ENCODE results near the gene AUTS2. TPM values are rescaled to one million over a fixed set of nuclear protein-coding genes. Genes with fewer than 3 reads are reported as not detected.

AUTS2 gene
- total and polyA plus RNA-seq, 2 of the 8 experiments (the other 6 are each of a cell fraction or from before 2014, with no cell fraction given), result 25.9 to 101 TPM

DNA sequence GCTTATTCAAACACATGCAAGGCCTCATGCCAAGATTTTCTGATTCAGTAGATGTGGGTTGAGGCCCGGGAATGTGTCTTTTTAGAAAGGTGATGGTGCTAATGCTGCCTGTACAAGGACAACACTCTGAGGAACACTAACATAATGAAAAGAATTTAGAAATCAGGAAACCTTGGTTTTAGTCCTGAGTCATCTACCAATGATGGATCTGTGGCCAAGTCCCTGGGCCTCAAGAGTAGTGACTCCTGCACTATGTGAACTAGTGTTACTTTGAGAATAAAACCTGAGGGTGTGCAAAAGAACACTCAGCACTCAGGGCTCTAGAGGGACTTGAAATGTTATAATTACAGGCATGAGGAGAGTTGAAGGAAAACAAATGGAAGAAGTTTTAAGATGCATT is 792.0 kb downstream of the AUTS2 start:
- Histone ChIP-seq H3K18ac (ENCODE audit: extremely low read depth, low read length) (no peak overlapping the region), H2BK5ac (ENCODE audit: low read depth, low read length) (no peak overlapping the region), H2BK15ac (ENCODE audit: low read length) (no peak overlapping the region), H3K27me3 (replicated peaks in 1 of 4; ENCODE audit: control insufficient read depth in 3 of 4, extremely low read depth in 1 of 4, insufficient read depth in 3 of 4, low read length in 3 of 4) (no peaks in the 10 kb centered on the region; a peak in 1 of 7 replicates), H2BK12ac (ENCODE audit: low read depth, low read length) (no peak overlapping the region), H3K9me3 (ENCODE audit: insufficient read depth in 2 of 2, low read depth in 1 of 2, low read length in 1 of 2) (no peaks in the 10 kb centered on the region), H4K20me1 (replicated peaks in 1 of 2; ENCODE audit: control insufficient read depth in 1 of 2, insufficient read depth in 2 of 2, low read length in 2 of 2) (no peaks in the 10 kb centered on the region), H2AK5ac (ENCODE audit: low read depth, low read length) (no peak overlapping the region), H3K4me3 (ENCODE audit: extremely low read depth in 1 of 4, insufficient read depth in 2 of 4, low read depth in 3 of 4, low read length in 4 of 4) (no peak overlapping the region), H3K9ac (replicated peaks in 1 of 4; ENCODE audit: extremely low read depth in 1 of 4, low read depth in 3 of 4, low read length in 3 of 4) (no peak overlapping the region), H3K4ac (replicated peaks; ENCODE audit: insufficient read length, low read depth, low read length) (no peak overlapping the region), H3K14ac (ENCODE audit: insufficient read length) (no peak overlapping the region), H3K56ac (replicated peaks; ENCODE audit: insufficient read length, low read depth, low read length) (no peak overlapping the region), H3K36me3 (ENCODE audit: control insufficient read depth in 2 of 4, insufficient read depth in 4 of 4, low read length in 3 of 4) (no peaks in the 10 kb centered on the region), H2BK120ac (replicated peaks; ENCODE audit: low read depth, low read length) (no peak overlapping the region), H3K23me2 (ENCODE audit: low read depth, low read length) (no peaks in the 10 kb centered on the region), H3K4me1 (replicated peaks in 1 of 4; ENCODE audit: control insufficient read depth in 3 of 4, insufficient read depth in 4 of 4, low read length in 3 of 4) (peaks cover 0 to 7% (median 2%) of the 10 kb centered on the region in 4 experiments; a peak in 1 of 7 replicates), H4K5ac (ENCODE audit: insufficient read length, low read depth, low read length) (no peak overlapping the region), H3K27ac (ENCODE audit: low read depth, low read length) (no peak overlapping the region), H3K4me2 (ENCODE audit: insufficient read depth in 1 of 2, low read depth in 2 of 2, low read length in 2 of 2) (no peak overlapping the region), H4K8ac (ENCODE audit: extremely low read depth, insufficient read depth, low read length) (no peak overlapping the region), H3K79me1 (ENCODE audit: low read depth, low read length) (no peaks in the 10 kb centered on the region), H3K23ac (ENCODE audit: insufficient read length) (no peak overlapping the region), H2BK20ac (ENCODE audit: low read length) (no peak overlapping the region), H3K79me2 (ENCODE audit: control insufficient read depth in 1 of 2, insufficient read depth in 2 of 2, low read length in 2 of 2) (no peaks in the 10 kb centered on the region), H2AFZ (ENCODE audit: low read length) (no peak overlapping the region), H4K91ac (replicated peaks; ENCODE audit: insufficient read length, low read length) (no peak overlapping the region)
- WGBS, 2 experiments (ENCODE audit: extremely low coverage in 1 of 2, insufficient coverage in 1 of 2, insufficient read length in 1 of 2, insufficient replicate concordance in 2 of 2, low coverage in 1 of 2, low lambda C conversion rate in 2 of 2, missing lambda C conversion rate in 1 of 2), result 92% methylated on average over 1 of the region's 1 CpG; no CpG with 5 or more reads in 1 of the 2 experiments
- DNase-seq (ENCODE audit: low read depth in 1 of 2, low spot score in 2 of 2) (no peak), FAIRE-seq (no peak)
- POLR2A ChIA-PET (ENCODE audit: partially characterized antibody), result no interaction called here
- TF ChIP-seq GABPA (IDR thresholded peaks at IDR 0.05; ENCODE audit: borderline replicate concordance, insufficient read depth, low read length), result no peak
- no peak for TF ChIP-seq GTF2F1 (IDR thresholded peaks at IDR 0.05; ENCODE audit: borderline replicate concordance, low read depth, low read length)
- TF ChIP-seq SAP30 (IDR thresholded peaks at IDR 0.05; ENCODE audit: insufficient read depth, insufficient replicate concordance, low read length), result no peak
- TF ChIP-seq RAD21 (IDR thresholded peaks at IDR 0.05 in 1 of 2, conservative IDR thresholded peaks at IDR 0.05 in 1 of 2; ENCODE audit: low read depth in 2 of 2, low read length in 2 of 2), result no peak
- TF ChIP-seq, protein P1, sequence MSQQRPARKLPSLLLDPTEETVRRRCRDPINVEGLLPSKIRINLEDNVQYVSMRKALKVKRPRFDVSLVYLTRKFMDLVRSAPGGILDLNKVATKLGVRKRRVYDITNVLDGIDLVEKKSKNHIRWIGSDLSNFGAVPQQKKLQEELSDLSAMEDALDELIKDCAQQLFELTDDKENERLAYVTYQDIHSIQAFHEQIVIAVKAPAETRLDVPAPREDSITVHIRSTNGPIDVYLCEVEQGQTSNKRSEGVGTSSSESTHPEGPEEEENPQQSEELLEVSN (IDR thresholded peaks at IDR 0.05), result no peak
- TF ChIP-seq NANOG (IDR thresholded peaks at IDR 0.05; ENCODE audit: insufficient read depth, low read depth, low read length, poor library complexity, severe bottlenecking), result no peak
- no peak for TF ChIP-seq SP2 (IDR thresholded peaks at IDR 0.05; ENCODE audit: low read length)
- TF ChIP-seq JUN (IDR thresholded peaks at IDR 0.05; ENCODE audit: low read depth, low read length), result no peak
- CTCF ChIA-PET (ENCODE audit: partially characterized antibody), result no interaction called here
